Prostate gland (tissue), 2 donors: ENCODE data around the gene RPL19.

ENCODE experiments used
- CTCF ChIP-seq, 4 experiments: fragments of 200-600 bp in 2 of 4; fragments of 450-650 bp in 2 of 4; sonication (generic) in 2 of 4; IDR thresholded peaks; 1 replicate in 3 of 4; 2 replicates in 1 of 4; pipeline ENCODE4 v1.5.1; 2016 to 2019; ENCODE audit warnings: antibody characterized with exemption in 4 of 4, mild to moderate bottlenecking in 2 of 4, moderate library complexity in 2 of 4
- POLR2AphosphoS5 ChIP-seq: sonication (generic); formaldehyde crosslinking; IDR thresholded peaks from one replicate; pipeline ENCODE4 v1.6.1; 2017; ENCODE audit warnings: antibody characterized with exemption

DNA sequence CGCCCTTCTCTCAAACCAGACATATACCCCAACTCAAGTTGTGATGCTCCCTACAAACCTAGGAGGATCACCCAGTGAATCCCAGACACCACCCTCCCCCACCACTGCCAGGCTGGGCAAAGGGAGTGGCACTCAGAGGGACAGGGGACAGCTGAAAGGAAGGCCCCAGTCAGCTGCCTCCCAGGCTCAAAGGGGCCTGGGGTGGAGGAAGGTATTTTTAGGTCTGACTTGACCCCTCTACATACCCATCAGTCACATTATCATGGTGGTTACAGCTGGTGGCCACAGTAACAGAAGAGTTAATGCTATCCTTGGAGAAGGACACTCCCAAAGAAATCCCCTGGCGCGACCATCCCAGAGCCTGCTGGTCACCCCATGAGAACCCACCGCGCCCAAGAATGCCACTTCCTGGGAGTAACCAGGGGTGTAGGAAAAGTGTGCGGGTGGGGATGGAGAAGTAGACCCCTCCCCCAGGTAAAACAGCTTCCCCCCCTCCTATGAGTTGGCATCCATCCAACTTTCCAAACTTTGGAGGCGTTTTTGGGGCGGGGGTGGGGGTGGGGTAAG lies 3.8 kb upstream of the RPL19 start:
- TF ChIP-seq CTCF (IDR thresholded peaks at IDR 0.05) (no peak), POLR2AphosphoS5 (no peak)
